GM19328 (cell line): ENCODE data around the gene PPARG.
"Not testable (repeated sequence)": the region's sequence is repeated elsewhere in the genome, so short reads cannot be mapped to it uniquely, and the experiment has no call there.

Experiments used
- ATAC-seq: cut with Tn5 transposase; IDR thresholded peaks from one replicate; pipeline ENCODE4 v1.9.1; 2021; ENCODE audit warnings: mild to moderate bottlenecking, moderate library complexity; ENCODE audit not compliant: unreplicated experiment

PPARG gene

DNA sequence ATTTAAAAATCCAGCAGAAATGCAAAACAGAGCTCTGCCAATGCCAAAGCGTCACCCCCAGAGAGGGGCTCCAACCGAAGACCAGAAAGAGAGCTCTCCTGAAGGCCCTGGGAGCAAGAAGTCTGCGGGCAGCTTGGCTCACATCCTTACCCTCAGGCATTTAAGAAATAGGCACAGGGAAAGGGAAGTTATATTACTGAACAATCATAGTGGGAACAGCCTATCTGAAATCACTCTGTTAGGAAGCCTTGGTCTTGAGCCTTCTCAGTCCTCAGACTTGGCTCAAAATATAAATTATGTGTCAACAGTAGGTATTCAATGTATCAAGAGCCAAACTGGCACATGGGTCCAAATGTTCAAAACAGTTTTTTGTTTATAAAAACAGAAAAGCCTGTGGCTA, 10.3 kb upstream of the PPARG start:
- no peak for ATAC-seq

DNA sequence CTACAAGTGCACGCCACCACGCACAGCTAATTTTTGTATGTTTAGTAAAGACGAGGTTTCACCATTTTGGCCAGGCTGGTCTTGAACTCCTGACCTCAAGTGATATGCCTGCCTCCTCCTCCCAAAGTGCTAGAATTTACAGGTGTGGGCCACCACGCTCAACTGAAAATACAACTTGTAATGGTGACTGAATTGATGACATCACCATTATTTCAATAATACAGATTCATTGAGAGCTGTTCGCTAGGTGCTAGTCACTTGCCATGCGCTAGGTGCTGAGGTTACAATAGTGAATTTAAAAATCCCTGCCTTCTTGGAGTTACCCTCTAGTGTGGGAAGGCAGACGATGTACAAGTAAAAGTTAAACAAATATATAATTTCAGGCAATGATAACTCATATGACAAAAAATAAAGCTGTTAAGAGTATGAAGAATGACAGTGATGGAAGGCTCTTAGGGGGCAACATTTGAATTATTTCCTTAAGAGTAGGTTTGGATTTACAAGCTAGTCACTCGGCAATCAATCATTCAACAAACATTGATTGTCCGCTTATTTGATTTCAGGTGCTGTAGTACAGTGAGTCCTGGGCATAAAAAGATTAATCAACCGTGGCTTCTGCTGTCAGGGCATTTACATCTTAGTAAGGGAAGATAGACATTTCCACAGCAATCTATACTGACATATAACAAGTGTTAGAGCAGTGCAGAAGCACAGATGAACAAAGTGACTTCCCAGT, 9.1 kb upstream of the PPARG start:
- no peak for ATAC-seq

DNA sequence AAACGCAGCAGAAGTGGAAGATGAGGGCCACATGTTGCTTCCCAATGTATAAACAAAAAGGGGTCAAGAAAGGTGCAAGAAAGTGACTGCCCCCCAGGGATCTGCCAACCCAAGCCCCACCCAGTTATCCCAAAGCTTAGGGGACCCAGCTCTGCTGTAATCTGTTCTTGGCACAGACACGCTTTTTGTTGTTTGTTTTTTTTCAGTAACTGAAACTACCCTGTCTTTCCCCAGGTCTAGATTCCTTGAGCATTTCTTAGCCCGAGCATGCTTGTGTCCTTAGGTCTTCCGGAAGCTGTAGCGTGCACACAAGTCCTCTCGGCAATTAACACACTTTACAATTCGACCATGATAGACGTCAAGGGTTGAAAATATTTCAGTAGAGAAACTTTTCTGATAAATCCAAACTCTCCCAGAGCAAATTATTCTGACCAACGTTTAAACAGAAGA, 8.5 kb upstream of the PPARG start:
- ATAC-seq, result no peak

DNA sequence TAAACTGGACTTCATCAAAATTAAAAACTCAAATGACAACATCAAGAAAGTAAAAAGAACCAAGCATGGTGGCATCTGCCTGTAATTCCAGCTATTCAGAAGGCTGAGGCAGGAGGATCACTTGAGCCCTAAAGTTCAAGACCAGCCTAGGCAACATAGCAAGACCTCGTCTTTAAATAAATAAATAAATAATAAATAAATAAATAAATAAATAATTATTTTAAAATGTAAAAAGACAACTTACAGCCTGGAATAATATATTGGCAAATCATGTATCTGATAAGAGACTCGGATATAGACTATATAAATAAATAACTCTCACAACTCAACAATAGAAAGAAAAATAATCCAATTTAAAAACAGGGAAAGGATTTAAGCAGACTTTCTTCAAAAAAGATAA, 4.3 kb upstream of the PPARG start:
- no peak for ATAC-seq

DNA sequence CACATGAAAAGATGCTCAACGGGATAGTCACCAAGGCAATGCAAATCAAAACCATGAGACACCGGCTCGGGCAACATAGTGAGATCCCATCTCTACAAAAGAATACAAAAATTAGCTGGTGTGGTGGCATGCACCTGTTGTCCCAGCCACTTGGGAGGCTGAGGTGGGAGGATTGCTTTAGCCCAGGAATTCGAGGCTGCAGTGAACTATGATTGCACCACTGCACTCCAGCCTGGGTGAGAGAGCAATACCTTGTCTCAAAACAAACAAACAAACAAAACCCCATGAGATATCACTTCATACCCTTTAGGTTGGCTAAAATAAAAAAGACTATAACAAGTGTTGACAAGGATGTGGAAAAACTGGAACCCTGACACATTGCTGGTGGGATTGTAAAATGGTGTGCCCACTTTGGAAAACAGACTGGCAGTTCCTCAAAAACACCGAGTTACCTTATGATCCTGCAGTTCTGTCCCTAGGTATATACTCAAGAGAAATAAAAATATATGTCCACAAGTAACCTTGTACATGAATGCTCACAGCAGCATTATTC, 3.8 kb upstream of the PPARG start:
- ATAC-seq, result no peak

DNA sequence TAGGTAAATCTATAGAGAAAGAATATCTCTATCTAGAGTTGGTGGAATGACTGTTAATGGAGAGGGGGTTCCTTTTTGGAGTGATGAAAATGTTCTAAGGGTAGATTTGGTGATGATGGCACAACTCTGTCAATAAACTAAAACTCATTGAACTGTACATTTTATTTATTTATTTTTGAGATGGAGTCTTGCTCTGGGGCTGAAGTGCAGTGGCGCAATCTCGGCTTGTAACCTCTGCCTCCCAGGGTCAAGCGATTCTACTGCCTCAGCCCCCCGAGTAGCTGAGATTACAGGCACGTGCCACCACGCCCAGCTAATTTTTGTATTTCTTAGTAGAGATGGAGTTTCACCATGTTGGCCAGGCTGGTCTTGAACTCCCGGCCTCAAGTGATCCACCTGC, 3.1 kb upstream of the PPARG start:
- ATAC-seq, result not testable (repeated sequence)

DNA sequence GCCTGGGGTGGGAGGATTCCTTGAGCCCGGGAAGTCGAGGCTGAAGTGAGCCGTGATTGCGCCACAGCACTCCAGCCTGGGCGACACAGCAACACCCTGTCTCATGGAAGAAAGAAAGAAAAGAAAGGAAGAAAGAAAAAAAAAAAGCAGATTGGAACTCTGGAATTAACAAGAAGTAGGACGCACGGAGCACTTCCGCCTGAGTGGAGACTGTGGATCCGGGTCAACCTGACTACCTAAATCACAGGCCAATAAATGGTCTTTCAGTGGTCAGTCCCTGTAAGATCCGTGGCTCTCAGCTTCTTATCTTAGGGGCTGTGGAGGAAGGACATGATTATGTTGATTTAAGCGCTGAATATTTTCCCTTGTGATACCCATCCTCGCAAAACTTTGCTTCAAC, 2.4 kb upstream of the PPARG start:
- no peak for ATAC-seq

DNA sequence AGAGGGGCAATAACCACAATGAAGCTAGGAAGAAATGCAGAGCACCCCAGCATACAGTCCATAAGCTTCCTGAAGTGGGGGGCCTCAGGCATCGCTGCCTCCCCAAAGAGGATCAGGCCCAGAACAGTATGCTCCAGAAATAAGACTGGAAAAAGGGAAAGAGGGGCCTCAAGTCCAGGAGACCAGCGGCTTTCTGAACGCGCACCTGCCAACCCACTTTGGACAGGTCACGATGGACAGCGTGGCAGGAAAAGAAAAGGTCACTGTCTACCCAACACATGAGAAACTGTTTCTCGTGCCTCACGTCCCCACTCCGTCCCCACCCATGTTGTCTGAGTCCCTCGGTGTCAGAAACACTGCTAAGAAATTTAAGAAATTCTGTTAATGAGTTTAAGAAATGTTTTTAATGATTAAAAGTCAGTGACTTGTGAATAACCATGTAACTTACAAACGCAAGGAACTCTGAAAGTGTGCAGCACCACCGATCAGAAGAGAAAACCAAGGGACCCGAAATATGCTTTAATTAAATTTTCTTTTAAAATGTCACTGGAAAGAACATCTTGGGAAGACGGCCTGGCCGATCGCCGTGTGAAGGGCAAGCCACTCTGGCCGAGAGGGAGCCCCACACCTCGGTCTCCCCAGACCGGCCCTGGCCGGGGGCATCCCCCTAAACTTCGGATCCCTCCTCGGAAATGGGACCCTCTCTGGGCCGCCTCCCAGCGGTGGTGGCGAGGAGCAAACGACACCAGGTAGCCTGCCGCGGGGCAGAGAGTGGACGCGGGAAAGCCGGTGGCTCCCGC, 1.7 kb upstream of the PPARG start:
- no peak for ATAC-seq

DNA sequence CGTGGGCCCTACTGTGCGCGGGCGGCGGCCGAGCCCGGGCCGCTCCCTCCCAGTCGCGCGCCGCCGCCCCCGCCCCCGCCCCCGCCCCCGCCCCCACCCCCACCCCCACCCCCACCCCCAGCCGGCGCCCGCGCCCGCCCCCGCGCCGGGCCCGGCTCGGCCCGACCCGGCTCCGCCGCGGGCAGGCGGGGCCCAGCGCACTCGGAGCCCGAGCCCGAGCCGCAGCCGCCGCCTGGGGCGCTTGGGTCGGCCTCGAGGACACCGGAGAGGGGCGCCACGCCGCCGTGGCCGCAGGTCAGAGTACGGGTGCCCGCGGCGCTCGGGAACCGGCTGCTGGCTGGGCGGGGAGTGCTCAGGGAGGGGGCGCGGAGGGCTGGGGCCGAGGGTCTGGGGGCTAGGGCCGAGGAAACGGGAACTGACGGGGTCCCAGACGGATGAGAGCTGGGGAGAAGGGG, 1.1 kb upstream of the PPARG start:
- no peak for ATAC-seq

DNA sequence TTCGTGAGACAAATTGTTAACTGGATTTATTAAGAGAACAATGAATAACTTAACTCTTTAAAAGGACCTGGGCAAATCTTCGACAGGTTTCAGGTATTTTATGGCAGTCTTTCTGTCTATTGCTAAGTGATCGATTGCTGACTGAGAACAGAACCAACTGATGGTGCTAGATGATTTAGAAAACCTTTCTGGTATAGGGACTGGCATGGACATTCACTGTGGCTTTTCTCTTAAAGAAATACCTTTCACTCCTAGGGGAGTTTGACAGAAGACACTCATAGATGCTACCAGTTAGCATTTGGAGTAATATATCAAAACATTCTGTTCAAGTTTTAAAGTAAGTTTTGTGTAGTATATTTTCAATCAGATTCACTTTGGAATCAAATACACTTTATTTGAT, 654 bp downstream of the PPARG start:
- ATAC-seq, result no peak

DNA sequence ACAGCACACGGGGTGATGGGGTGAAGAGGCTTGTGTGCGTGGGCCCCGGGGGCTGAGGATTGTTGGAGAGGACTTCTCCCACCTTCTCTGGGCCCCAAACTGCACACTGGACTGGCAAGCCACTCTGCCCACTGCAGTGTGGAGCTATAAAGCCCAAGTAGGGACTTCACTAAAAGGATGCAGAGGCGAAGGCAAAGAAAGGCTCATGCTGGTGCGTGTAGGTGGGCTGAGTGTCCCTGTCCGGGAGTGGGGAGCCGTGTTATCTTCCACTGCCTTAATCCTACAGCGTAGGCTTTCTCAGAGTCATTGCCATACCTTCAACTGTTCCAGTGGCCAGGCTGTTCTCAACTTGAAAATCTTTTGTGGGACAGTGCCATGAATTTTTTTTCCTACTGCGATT, 3.9 kb downstream of the PPARG start:
- ATAC-seq, result no peak

DNA sequence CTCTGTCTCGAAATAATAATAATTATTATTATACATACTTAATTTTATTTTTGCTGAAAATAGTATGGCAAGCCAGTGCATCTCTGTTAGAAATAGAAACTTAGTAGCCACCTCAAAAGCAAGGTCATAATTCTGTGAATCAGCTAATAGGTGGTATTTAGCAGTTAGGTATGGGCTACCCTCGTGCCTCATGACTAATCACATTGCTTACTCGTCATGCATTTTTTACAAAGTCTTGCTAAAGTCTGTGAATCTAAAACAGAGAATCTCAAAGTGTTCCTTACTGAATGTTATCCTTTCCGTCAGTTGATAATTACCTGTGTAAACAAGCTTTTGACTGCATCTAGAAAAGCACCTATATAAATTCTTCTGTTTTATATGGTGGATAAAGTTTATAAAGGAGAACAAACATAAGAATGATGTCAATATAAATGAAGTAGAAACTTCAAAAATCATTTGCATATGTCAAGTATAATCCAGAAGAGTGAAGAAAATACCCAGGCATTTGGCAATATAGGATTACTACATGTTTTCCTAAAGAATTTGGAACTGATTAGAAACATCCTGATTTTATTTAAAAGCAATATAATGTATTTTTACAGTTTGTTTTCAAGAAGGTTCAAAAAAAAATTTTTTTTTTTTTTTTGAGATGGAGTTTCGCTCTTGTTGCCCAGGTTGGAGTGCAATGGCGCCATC, 6.2 kb downstream of the PPARG start:
- no peak for ATAC-seq

DNA sequence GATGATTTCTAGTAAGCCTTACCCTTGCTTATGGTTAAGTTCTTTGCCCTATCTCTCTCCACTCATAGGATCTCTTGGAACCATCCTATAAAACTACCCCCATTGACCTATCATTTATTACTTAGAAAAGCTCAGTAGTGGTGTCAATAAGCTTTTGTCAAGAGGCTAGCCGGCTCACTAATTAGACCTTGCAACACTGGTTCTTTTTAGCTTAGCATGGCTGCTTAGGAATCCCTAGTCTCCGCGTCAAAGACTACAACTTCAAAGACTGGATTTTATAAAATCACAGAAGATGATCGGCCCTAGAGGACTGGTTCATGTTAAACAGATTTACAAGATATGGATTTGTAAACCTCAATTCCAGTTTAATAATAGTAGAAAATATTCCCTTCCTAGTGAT, 7.6 kb downstream of the PPARG start:
- no peak for ATAC-seq

DNA sequence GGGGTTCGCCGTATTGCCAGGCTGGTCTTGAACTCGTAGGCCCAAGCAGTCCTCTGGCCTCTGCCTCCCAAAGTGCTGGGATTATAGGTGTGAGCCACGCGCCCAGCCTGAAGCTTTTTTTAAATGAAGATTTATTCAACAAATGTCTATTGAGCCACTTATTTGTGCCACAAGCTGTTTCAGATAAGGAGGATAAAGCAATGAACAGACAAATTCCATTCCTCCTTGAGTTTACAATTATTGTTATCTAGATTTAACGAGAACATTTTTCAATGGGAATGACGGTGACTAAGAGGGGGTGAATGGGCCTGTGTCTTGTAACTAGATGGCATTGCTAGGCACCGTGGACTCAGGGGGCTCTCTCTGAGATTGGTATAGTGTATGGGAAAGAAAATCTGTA, 10.2 kb downstream of the PPARG start:
- no peak for ATAC-seq

DNA sequence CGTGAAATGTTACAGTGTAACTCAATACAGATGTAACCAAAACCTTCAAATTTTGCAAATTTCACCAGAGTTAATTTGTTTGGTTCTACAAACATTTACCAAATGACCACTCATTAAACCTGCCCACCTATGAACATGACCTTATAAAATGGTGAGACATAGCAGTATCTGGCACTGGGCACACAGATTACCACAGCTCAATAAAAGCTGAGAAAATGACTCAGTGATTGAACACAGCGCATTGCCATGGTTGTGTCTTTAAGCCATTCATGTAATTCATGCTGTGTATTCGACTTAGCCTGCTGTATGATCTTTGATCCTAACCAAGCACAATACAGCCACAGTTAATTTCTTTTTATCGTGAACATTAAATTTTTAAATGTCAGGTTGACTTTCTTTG, 11.3 kb downstream of the PPARG start:
- ATAC-seq, result no peak

DNA sequence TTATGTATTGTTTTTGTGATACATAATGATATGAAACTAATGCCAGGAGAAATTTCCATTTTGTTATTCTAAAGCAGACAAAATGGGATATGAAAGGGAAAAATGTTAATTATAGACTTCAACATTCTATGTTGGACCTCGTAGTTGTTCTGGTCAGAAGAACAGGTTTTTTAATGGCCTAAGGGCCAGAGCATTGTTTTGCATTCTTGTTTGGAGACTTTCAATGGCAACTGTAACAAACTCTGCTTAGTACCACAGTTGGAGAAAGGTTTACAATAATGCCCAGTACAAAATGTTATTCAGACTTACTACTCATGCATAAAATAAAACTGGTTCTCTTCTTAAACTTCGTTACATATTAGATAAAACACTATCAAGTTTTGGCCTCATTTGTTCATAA, 12.2 kb downstream of the PPARG start:
- no peak for ATAC-seq

DNA sequence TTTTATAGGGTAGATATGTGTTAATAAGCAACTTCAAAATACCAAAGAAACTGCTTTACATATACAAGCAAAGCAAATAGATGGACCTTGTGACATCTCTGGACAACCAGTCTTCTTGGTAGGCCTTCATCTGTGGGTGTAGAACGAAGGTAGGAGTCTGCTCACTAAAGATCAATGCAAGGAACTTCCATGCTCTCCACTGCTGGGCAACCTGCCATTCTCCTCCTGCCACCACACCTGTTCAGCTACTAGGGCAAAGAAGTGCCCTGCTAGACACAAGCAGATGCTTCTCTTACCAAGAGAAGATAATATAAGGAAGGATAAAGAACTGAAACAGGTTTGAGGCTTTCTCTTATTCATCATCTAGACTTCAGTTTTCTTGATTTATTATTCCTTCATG, 12.6 kb downstream of the PPARG start:
- ATAC-seq, result no peak

DNA sequence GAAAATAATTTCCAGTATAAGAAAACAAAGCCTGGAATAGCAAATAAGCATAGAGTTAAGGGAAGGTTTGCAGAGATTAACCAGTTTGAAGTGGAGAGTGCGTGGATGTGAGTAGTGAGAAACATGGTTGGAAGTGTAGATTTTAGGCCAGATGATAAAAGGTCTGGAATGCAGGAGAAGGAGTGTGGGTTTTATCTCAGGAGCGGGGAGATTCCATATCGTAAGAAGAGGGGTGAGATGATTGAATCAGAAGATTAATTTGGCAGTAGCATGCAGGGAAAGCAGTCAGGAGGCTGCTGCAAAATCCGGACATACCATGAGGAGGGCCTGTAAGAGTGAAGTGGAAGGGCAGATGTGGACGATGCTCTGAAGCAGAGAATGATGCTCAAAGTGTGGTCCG, 13.7 kb downstream of the PPARG start:
- ATAC-seq, result no peak

DNA sequence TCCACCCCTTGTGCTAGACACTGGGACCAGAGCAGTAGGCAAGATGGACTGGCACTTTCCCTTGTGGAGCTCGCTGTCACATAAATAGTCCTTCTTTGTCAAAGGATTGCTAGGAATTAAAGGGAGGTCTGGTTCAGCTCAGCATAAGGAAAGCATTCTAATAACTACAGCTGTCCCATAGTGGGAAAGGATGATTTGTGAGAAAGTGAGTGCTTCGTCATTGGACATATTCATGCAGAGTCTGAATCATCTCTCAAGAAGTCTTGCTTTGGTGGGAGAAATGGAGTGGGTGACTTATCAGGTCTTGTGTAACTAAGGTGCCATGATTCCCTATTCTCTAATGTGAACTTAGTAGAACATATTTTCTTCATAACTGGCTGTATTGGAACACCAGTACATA, 14.7 kb downstream of the PPARG start:
- ATAC-seq, result no peak

DNA sequence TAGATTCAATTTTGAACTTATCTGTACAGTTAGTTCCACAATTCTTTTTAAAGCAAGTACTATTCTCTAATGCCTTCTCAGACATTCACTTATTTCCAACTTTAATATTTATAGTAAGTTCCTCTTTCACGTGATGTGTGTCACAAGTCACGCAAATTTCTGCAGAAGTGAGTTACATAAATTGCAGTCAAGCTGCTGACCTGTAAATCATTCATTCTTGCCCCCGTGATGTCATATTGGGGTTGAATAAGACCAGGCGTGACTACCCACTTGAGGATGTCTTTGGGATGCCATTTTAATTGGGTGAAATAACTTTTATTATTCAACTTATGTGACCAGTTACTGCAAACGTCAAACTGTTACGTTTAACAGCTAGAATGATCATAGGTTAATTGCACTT, 15.1 kb downstream of the PPARG start:
- ATAC-seq, result no peak

DNA sequence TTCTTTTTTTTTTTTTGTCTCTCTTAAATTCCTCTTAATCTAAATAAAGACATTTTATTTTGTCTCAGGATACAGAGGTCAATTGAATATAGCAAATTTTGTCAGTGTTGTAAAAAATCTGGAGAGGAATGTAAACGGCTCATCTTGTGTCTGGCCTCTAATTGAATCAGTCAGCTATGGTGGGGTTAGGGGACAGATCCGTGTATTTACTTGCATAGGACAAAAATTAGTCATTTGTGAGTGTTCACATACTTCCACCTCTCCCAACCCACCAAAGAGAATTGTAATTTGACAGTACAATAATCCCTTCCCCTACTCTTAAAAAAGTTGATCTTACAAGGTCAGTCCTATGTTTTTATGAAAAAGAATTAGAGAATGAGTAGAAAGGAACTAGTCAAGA, 18.3 kb downstream of the PPARG start:
- ATAC-seq, result no peak

DNA sequence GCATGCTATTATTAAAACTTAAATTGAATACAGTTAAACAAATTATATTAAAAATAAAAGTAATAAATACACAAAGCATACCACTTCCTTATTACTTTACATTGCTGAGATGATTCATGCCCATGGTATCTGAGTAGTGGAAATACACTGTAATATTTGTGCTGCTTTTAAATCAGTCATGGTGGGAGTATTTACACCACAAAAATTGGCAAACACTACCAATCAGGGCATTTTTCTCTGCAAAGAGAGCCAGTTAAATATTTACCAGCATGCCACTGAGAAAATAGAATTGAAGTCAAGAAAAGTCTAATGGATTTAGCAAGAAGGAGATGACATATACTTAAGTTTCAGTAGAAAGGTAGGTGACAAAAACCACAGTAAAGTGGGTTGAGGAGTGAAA, 19.6 kb downstream of the PPARG start:
- ATAC-seq, result no peak
